T follicular helper cell (primary cell): Measurements from ENCODE around the gene USP6NL.
"Not testable (repeated sequence)": the region's sequence is repeated elsewhere in the genome, so short reads cannot be mapped to it uniquely, and the experiment has no call there.

Source experiments
- DNase-seq: peaks from one replicate; pipeline ENCODE4 v3.0.0-alpha.2; 2020; ENCODE audit warnings: low read depth

The USP6NL gene

DNA sequence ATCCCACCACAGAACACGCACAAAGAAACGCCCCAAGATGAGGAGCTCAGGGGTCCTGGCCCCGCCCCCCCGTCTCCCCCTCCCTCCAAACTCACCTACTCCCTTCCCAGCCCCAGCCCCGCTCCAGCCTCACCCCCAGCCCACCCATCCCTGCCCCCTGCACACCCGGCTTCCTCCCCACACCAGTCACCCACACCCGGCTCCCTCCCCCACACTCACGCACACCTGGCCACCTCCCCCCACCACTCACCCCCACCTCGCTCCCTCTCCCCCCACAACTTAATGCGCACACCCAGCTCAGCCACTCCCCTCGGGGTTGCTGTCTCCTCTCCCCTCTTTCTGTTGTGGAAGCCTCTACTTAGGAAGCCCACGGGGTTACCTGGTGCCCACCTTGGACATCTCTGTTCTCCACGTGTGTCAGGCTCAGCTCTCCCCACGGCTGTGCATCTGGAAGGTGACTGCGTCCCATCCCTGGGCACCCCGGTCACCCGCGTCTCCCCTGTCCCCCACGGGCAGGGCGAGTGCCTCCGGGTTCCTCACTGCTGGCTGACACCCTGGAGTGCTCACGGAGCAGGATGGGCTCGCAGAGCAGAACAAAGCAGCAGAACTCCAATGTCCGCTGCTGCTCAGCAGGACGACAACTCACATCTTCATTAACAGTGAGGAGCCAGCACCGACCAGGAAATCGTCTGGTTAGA is 166.8 kb downstream of the USP6NL start:
- DNase-seq: no peak

DNA sequence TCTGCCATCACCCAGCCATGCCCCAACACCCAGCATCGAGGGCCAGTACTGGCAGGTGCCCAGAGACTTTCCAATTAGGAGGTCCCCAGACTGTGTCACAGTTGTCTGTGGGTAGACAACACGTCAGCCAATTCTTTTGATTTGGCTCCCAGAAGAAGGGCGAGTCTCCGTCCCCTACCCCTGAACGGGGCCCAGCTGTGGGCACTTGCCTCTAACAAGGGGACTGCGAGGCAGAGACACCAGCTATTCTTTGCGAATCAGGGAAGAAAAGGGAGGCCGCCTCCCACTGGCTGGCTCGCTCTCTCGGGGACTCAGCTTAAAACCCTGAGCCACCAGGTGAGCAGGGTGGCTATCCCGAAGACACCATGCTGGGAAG is 167.3 kb downstream of the USP6NL start:
- no peak for DNase-seq

DNA sequence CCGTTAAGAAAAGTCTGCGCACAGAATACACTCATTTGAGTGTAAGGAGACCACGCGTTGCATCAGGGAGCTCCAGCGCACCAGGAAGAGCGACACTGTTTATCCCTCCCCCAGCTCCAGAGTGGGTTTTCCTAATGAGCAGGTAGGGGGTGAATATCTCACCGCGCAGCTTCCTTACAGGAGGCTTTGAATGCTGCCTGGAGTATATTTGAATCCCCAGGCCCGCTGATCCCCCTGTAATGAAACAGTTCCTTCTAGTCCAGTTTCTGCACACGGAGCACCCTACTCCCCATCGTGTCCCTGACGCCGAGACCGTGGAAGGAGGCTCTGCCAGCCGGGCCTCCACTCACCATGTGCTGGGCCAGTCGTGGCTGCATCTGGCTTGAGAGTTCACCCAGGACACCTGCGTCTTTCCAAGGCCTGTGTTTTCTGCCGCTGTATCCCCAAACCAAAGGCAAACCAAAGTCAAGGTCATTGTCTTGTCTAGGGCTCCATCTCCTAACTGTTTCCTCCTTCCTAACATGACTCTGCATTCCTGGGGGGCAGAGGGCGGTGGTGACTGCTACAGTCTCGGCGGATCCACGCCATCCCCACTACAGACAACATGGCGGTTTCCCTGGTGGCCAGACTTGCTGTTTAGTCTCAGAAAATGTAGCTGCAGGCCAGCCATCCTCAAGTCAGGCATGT is 167.8 kb downstream of the USP6NL start:
- DNase-seq: no peak

DNA sequence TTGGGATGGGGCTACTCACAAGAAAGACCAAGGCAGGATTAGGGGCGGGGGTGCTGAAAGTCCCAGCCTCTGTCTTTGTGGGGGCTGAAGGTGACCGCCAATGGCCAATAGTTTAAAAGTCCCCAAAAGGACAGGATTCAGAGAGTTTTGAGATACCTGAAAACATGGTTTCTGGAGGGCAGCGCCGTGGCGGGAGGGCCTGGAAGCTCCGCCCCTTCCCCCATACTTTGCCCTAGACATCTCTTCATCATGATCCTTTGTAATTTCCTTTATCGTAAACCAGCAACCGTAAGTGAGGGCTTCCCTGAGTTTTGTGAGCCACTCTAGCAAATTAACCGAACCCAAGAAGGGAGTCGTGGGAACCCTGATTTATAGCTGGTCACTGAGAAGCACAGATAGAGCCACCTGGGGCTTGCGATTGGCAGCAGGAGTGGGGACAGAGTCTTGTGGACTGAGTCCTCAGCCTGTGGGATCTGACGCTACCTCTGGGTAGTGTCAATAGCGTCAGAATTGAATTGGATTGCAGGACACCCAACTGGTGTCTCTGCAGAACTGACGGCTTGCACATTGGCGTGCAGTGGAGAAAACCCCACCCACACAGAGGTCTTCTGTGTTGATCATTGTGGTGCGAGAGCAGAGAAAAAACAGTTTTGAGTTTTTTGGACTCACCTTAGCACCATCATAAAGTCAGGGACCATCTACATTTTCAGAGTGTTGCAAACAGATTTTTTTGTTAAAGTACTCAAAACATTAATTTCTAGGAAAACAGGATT is 169.3 kb downstream of the USP6NL start:
- no peak for DNase-seq

DNA sequence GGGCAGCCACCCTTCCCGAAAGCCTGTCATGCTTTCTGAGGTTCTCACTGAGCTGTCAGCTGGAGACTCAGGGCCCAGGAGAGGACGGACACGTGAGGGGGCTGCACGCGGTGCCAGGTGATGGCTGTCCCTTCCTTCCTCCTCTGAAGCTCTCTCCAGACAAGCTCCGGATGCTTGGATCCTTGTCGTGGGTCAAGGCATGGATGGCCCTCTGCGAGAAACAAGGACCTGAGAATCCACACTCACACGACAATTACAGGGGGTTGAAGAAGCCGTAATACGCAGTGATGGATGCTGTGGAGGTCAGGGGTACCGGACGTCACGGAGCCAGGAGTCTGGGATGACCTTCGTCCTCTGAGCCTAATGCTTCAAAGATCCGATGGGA is 170.3 kb downstream of the USP6NL start:
- no peak for DNase-seq

DNA sequence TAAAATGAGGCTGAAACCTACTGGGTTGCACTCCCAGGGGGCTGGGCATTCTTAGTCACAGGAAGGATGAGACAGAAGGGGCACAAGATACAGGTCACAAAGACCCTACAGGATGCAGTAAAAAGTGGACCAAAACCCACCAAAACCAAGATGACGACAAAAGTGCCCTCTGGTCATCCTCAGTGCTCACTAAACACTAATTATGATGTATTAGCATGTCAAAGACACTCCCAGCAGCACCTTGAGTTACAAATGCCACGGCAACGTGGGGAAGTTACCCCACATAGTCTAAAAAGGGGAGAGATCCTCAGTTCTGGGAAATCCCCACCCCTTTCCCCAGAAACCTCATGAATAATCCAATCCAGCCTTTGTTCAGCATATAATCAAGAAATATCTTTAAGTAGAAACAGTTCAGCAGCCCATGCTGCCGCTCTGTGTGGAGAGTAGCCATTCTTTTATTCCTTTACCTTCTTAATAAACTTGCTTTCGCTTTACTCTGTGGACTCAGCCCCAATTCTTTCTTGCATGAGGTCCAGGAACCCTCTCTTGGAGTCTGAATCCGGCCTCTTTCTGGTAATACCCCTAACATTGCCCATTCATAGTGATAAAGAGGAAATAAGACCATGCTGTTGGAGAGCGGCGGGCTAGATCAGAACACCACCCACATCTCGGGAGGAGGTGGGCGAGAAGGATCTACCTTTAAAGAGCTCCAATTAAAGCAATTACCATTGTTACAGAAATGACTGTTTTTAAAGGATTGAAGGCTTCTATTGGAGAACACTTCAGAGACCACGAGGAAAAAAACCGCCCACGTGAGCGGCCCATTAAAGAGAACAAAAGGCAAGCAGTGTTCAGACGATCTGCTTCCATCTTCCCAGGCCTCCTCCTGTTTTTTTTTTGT is 170.9 kb downstream of the USP6NL start:
- DNase-seq: no peak

DNA sequence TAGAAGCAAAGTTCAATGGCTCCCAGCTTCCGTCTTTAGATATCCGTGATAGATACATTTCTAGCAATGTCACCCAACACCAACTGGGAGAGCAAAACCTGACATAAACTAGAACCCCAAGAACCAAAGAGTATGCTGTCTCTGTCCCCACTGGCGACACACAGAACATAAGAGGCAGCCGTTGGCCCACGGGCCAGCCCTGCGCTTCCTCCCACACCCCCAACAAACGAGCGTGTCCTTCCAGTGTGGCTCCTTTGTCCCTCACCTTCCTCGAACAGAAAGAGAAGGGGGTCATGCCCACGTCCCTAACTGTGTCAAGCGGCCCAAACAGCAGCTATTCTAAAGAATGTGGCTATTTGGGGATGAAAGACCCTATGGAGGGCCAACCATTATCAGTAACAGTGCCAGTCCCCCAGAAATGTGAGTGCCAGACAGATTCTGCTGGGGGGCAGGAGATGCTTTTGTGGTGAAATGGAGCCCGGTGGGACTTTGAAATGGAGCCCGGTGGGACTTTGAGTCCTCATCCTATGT is 171.9 kb downstream of the USP6NL start:
- DNase-seq: no peak

DNA sequence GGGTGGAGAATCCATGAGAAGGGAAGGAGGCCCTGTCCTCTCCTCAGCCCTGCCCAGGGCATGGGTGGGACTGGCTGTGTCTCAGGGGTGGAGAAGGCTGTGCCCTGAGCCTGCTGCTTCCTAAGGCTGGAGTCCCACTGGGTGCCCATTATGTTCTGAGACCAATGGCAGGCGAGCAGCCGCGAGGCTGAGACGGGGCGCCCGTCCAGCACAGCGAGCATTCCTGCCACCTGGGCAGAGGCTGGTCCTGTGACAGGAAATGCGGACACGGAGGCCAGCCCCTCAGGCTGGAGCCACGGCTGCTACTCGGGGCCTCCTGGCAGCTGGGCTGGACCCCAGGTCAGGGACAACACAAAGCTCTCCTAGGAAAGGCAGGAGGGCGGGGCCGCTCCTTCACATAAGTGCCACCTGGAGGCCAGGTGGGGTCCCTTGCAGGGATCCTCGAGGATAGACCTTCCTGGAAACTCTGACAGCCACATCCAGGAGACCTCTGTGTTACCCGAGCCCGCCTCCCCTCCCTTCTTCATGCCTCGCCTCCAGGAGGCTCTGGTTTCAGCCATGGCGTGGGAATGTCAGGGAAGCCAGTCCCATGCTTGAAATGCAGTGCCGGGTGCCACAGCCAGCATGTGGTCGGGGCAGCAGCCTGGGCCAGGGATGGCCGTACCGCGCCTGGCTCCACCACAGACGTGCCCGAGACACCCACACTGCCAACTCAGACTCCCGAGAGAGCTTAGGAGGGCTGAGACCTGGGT is 173.9 kb downstream of the USP6NL start:
- DNase-seq: no peak

DNA sequence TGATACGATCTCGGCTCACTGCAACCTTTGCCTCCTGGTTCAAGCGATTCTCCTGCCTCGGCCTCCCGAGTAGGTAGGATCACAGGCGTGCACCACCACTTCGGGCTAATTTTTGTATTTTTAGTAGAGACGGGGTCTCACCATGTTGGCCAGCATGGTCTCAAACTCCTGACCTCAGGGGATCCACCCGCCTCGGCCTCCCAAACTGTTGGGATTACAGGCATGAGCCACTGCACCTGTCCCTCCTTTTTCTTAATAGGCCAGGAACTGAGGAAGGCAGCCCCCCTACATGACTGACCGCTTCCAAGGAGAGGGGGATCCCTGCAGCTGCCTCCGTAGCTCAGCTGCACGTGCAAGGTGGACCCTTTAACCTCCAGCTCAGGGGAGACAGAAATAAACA is 175.0 kb downstream of the USP6NL start:
- DNase-seq: not testable (repeated sequence)

DNA sequence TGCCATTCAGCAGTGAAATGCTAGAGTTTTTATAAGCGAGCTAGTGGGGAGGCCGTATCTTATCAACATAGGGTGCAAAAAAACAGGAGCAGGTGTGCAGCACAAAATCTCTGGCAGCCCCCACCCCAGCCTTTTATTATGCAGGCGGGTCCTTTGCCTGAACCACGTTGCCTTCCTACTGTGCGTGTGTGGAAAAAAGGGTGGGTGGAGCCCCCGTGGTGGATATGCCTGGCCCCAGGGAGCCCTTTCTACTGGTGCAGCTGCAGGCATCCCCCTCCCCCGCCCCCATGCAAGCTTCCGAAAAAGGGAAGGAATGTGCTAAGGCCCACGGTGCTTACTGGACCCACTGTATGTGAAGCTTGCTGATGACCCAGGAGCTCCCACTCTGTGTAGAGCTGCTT is 175.9 kb downstream of the USP6NL start:
- no peak for DNase-seq

DNA sequence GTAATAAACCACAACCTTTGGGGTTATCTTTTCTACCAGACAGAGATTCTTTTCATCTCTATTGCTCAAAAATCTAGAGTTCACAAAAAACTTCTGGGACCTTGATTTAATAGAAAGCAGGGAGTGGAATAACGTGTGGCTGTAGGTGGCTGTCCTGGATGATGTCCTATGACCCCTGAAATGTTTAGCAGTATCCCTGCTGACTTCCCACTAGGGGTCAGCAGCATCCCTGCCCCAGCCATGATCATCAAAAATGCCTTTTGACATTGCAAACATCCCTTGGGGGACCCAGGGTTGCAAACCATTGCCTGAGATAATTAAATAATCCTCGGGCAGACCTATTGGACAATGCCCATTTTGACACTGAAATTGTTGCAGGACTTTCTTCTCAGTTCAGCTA is 177.1 kb downstream of the USP6NL start:
- no peak for DNase-seq

DNA sequence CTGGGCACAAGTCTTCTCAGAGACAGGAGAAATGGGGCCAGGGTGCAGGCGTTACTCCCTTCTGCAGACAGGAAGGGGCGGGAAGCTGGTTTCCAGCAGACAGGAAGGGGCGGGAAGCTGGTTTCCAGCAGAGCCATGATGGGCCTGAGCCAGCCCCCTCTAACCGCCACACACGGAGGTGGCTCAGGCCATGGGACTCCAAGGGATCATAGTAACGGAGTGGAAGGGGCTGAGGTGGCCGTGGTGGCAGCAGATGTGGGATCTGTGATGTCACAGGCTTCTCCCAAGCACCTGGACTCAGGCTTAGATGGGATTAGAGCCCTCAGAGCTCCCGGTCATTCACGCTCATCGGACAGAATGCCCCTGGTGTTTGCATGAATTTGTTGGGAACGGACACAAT is 177.8 kb downstream of the USP6NL start:
- no peak for DNase-seq

DNA sequence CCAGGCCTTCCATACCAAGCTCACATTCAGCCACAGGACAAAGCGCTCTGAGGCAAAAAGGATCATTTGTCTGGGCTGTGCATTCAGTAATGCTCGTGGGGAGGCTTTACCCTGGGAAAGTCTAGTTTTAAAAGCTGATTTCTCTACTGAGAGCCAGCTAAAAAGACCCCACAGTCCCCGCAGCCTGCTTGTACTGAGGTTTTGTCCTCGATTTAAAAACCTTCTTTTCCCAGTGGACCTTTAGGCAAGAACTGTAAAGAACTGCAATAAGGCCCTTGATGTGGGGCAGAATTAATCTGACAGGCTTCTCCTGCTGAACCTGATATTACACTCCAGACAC is 180.3 kb downstream of the USP6NL start:
- no peak for DNase-seq

DNA sequence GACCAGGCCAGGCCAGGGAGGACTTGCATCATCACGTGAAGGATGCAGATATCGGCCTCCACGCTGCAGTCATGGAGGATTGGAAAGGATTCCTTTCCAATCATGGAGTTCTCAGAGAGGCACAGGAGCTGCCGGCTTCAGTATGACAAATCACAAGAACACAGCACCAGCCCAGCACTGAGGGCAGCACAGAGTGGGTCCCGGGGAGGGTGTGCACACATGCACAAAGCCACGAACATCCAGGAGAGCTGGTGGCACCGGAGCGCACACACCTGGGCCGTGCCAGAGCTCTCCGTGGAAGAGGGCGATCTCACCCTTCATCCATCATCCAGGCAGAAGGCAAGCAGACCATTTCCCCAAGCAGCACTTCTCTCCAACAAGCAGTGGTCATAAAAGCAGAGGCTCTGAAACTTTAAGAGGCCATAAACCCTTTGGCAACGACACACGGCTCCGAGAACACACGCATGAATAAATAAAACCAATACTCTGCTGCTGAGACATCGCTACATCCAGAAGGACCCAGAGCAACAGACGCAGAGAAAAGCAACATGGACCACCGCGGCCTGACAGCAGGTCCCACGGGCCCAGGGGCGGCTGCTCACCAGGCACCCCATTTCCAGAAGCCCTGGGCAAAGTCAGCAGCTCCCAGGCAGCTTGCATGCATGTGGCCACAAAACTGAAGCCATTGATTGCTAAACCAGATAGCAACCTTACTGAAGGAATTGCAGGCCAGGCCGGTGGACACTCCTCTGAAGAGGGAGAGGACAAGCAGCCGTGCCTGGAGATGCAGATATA is 180.8 kb downstream of the USP6NL start:
- no peak for DNase-seq

DNA sequence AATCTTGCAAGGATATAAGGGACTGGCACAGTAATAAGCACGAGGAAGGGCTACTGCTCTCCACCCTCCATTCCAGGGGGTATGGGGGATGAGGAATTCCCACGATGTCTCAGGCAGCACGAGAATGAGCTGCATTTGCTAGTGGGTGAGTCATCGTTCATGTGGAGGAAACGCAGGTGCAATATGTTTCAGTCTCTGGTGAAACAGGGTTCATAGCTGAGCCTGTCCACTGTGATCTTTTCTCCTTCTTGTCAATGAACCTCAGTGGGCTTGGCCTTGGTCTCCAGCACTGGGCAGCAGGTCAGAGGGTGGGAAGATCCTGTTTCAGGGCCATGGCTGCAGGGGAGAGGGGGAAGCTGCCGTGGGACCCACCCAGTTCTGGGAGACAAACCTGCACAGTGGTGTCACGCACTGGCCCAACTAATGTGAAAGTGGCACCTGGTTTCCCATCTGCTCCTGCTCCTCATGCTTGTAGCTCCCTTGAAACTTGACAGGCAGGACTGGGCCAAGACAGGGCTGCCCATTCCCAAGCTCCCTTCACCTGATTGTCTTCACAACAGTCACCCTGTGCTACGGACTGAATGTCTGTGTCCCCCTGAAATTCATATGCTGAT is 181.9 kb downstream of the USP6NL start:
- DNase-seq: no peak

DNA sequence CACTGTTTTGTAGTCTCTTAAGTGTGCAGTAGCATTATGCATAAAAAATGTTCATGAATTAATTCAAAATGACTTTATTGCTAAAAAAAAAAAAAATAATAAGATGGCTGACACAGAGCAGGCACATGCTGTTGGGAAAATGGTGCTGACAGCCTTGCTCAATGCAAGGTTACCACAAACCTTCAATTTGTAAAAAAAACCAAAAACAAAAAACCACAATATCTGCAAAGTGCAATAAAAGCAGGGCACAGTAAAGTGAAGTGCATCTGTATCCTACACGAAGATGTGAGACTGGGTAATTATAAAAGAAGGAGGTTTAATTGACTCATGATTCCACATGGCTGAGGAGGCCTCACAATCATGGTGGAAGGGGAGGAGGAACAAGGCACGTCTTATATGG is 185.8 kb downstream of the USP6NL start:
- DNase-seq: no peak

DNA sequence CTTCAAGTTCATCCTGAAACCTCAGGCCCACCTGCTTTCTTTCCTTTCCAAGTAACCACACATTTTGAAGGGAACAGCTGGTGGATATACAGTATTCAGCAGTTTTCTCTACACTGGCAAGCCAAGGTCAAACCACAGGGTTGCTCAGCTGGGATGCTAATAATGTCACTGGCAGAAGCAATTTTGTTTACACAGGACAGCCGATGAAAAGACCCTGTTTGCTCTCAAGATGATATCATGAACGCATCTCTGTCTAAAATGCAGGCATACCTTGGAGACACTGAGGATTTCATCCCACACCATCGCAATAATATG is 186.2 kb downstream of the USP6NL start:
- no peak for DNase-seq

DNA sequence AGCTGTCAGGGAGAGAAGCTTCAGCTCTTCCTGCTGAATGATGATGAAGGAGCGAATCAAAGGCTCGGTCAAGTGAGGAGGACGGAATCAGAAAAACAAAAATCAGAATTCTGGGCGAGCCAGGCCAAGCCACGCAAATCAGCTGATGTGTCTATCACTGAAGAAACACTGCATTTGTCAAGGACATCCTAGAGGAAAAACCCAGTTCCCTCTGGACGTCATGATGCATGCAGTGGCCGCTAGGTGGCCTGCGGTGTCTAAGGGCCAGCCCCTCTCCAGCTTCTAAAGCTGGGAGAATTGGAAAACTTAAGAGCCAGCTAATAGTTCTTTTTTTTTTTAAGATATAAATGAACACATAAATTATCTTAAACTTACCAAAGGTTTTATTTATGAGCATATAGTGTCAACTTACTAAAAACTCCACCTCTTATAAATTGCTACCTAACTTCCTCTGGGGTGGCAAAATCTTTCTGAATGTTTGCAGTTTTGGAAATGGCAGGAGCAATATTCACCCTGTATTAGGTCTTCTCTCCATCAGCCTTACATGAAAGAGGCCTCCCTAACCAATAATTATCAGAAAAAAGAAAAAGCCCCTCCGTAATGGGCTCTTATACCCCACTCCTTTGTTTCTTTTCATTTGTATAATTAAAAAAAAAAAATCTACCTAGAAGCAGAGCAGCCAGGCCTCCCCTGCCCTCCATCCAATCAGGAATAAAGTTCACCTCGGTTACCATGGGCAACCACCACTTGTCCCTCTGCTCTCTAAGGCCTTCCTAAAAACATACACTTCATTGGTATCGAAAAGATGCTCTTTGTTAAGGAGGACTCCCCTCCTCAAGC is 186.8 kb downstream of the USP6NL start:
- no peak for DNase-seq

DNA sequence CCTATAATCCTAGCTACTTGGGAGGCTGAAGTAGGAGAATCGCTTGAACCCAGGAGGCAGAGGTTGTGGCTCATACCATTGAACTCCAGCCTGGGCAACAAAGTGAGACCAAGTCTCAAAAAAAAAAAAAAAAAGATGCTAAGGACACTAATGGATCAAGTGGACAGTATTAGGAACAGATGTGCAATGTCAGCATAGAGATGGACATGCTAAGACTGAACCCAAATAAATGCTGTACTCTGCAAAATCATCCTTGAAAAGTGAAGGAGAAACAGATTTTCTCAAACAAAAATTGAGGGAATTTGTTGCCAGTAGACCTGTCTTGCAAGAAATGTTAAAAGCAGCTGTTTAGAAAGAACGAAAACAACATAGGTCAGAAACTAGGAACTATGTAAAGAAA is 194.5 kb downstream of the USP6NL start:
- no peak for DNase-seq
